Measurements from ENCODE around the gene DPP6.

GRCh38 chr7:154591544-154591943 lies 539.3 kb downstream of the DPP6 start:
- TF ChIP-seq CTCF (IDR thresholded peaks at IDR 0.05): no peak
- TF ChIP-seq EZH2 (IDR thresholded peaks at IDR 0.05; ENCODE audit: borderline replicate concordance, insufficient read depth, low read depth, low read length, poor library complexity, severe bottlenecking): no peak

All from B cell (primary cell).